Measurements from ENCODE around the gene NQO2. TPM values are rescaled to one million over a fixed set of nuclear protein-coding genes. Genes with fewer than 3 reads are reported as not detected.
"Not testable (repeated sequence)": the region's sequence is repeated elsewhere in the genome, so short reads cannot be mapped to it uniquely, and the experiment has no call there.

The NQO2 gene
- total and polyA plus RNA-seq, 10 of the 15 experiments (the other 5 are each of a cell fraction or from before 2014, with no cell fraction given): 0.55 to 2.6 (median 0.80) TPM

- in situ Hi-C loops (cut with MboI); H3K4me1 ChIP-seq (ENCODE audit: control insufficient read depth, insufficient read depth, low read length); FAIRE-seq; H3K9ac ChIP-seq (ENCODE audit: control insufficient read depth, insufficient read depth, low read length); H3K36me3 ChIP-seq (ENCODE audit: control insufficient read depth in 2 of 2, insufficient read depth in 2 of 2, low read length in 1 of 2); DNase-seq (ENCODE audit: low read depth, low spot score); H3K79me2 ChIP-seq (ENCODE audit: control insufficient read depth, insufficient read depth, low read length); H4K20me1 ChIP-seq (ENCODE audit: control insufficient read depth, insufficient read depth); H3K27me3 ChIP-seq (replicated peaks in 1 of 2; ENCODE audit: control insufficient read depth in 2 of 2, insufficient read depth in 2 of 2, low read length in 1 of 2); H3K27ac ChIP-seq (ENCODE audit: control insufficient read depth, insufficient read depth); RAD21 ChIA-PET (ENCODE audit: unreplicated experiment); BruUV-seq (replicated peaks); H3K4me2 ChIP-seq (ENCODE audit: control insufficient read depth, insufficient read depth); H3K9me3 ChIP-seq (replicated peaks; ENCODE audit: control insufficient read depth, insufficient read depth, low read length); POLR2A ChIA-PET; H3K4me3 ChIP-seq; H2AFZ ChIP-seq (ENCODE audit: control insufficient read depth, low read depth, low read length); ATAC-seq; intact Hi-C loops (cut with micrococcal nuclease; ENCODE audit: unreplicated experiment): not testable (repeated sequence)
- CTCF ChIA-PET: interaction anchor here (1.1 to 1.4 kb wide), 3 partner anchors 147 to 310 kb away, joined by 3 read pairs; no protein-coding TSS in a partner anchor
- 76% methylated on average over 11 of the region's 11 CpGs for WGBS (ENCODE audit: insufficient coverage, insufficient replicate concordance, low lambda C conversion rate, missing lambda C conversion rate)
- SMC1A ChIA-PET (ENCODE audit: uncharacterized antibody, unreplicated experiment): interaction anchor here (0.6 to 1.4 kb wide), 2 partner anchors 61 to 1578 kb away, joined by 3 read pairs; partner anchors contain the start of gene NQO2
Measured at GRCh38 chr6:3060092-3060491, 60.4 kb downstream of the NQO2 start.

- H3K27ac ChIP-seq (ENCODE audit: control insufficient read depth, insufficient read depth): no peak overlapping the region
- no peaks in the 10 kb centered on the region for H3K36me3 ChIP-seq (ENCODE audit: control insufficient read depth in 2 of 2, insufficient read depth in 2 of 2, low read length in 1 of 2)
- ChIA-PET RAD21 (ENCODE audit: unreplicated experiment) (interaction anchor here (0.6 kb wide), 1 partner anchor 170 kb away, joined by 4 read pairs; no protein-coding TSS in a partner anchor), POLR2A (no interaction called here), CTCF (interaction anchor here (0.5 to 1.5 kb wide), 4 partner anchors 60 to 193 kb away, joined by 3 read pairs; partner anchors contain the start of gene NQO2), SMC1A (ENCODE audit: uncharacterized antibody, unreplicated experiment) (no interaction called here)
- H3K4me3 ChIP-seq: no peak overlapping the region
- no peaks in the 10 kb centered on the region for H3K79me2 ChIP-seq (ENCODE audit: control insufficient read depth, insufficient read depth, low read length)
- H2AFZ ChIP-seq (ENCODE audit: control insufficient read depth, low read depth, low read length): no peak overlapping the region
- no peaks in the 10 kb centered on the region for H4K20me1 ChIP-seq (ENCODE audit: control insufficient read depth, insufficient read depth)
- H3K4me1 ChIP-seq (ENCODE audit: control insufficient read depth, insufficient read depth, low read length): no peaks in the 10 kb centered on the region
- 33% methylated on average over 5 of the region's 5 CpGs for WGBS (ENCODE audit: insufficient coverage, insufficient replicate concordance, low lambda C conversion rate, missing lambda C conversion rate)
- H3K9me3 ChIP-seq (replicated peaks; ENCODE audit: control insufficient read depth, insufficient read depth, low read length): no peaks in the 10 kb centered on the region
- no peaks in the 10 kb centered on the region for H3K27me3 ChIP-seq (replicated peaks in 1 of 2; ENCODE audit: control insufficient read depth in 2 of 2, insufficient read depth in 2 of 2, low read length in 1 of 2)
- H3K4me2 ChIP-seq (ENCODE audit: control insufficient read depth, insufficient read depth): no peak overlapping the region
- no TSS peak for BruUV-seq (replicated peaks)
- FAIRE-seq (no peak), ATAC-seq (no peak), DNase-seq (ENCODE audit: low read depth, low spot score) (no peak)
- no peak overlapping the region for H3K9ac ChIP-seq (ENCODE audit: control insufficient read depth, insufficient read depth, low read length)
- in situ Hi-C loops (cut with MboI): no loop called here
- intact Hi-C loops (cut with micrococcal nuclease; ENCODE audit: unreplicated experiment): no loop called here
- TF ChIP-seq RFX5 (IDR thresholded peaks at IDR 0.05; ENCODE audit: low read depth, low read length) (no peak), BHLHE40 (IDR thresholded peaks at IDR 0.05; ENCODE audit: borderline replicate concordance in 1 of 2, low read depth in 2 of 2, low read length in 1 of 2) (no peak), HSF1 (IDR thresholded peaks at IDR 0.05; ENCODE audit: low read depth, low read length) (no peak), MTA2 (IDR thresholded peaks at IDR 0.05; ENCODE audit: low read depth) (no peak), STAT1 (conservative IDR thresholded peaks at IDR 0.05) (no peak), ZSCAN29 (IDR thresholded peaks at IDR 0.05) (no peak), CTCF (IDR thresholded peaks at IDR 0.05 in 2 of 3, conservative IDR thresholded peaks at IDR 0.05 in 1 of 3; ENCODE audit: control insufficient read depth in 2 of 3, extremely low read depth in 1 of 3, insufficient read depth in 1 of 3, low read depth in 3 of 3, low read length in 3 of 3) (no peak), ZZZ3 (IDR thresholded peaks at IDR 0.05; ENCODE audit: control insufficient read depth, insufficient read length, low read depth) (no peak)
- TF ChIP-seq, protein P1, sequence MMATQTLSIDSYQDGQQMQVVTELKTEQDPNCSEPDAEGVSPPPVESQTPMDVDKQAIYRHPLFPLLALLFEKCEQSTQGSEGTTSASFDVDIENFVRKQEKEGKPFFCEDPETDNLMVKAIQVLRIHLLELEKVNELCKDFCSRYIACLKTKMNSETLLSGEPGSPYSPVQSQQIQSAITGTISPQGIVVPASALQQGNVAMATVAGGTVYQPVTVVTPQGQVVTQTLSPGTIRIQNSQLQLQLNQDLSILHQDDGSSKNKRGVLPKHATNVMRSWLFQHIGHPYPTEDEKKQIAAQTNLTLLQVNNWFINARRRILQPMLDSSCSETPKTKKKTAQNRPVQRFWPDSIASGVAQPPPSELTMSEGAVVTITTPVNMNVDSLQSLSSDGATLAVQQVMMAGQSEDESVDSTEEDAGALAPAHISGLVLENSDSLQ (IDR thresholded peaks at IDR 0.05): no peak
- TF ChIP-seq, protein P2, sequence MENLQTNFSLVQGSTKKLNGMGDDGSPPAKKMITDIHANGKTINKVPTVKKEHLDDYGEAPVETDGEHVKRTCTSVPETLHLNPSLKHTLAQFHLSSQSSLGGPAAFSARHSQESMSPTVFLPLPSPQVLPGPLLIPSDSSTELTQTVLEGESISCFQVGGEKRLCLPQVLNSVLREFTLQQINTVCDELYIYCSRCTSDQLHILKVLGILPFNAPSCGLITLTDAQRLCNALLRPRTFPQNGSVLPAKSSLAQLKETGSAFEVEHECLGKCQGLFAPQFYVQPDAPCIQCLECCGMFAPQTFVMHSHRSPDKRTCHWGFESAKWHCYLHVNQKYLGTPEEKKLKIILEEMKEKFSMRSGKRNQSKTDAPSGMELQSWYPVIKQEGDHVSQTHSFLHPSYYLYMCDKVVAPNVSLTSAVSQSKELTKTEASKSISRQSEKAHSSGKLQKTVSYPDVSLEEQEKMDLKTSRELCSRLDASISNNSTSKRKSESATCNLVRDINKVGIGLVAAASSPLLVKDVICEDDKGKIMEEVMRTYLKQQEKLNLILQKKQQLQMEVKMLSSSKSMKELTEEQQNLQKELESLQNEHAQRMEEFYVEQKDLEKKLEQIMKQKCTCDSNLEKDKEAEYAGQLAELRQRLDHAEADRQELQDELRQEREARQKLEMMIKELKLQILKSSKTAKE (IDR thresholded peaks at IDR 0.05; ENCODE audit: low read depth, poor library complexity, severe bottlenecking): no peak
Measured at GRCh38 chr6:3061501-3061941, 61.8 kb downstream of the NQO2 start.
